GM19193 (cell line): Measurements from ENCODE around the gene NPRL2.

Experiments
- POLR2A ChIP-seq: IDR thresholded peaks from 4 replicates; pipeline ENCODE4 v1.6.1; 2011; ENCODE audit not compliant: insufficient read depth, insufficient read length; ENCODE audit errors: extremely low read depth

NPRL2 gene

DNA sequence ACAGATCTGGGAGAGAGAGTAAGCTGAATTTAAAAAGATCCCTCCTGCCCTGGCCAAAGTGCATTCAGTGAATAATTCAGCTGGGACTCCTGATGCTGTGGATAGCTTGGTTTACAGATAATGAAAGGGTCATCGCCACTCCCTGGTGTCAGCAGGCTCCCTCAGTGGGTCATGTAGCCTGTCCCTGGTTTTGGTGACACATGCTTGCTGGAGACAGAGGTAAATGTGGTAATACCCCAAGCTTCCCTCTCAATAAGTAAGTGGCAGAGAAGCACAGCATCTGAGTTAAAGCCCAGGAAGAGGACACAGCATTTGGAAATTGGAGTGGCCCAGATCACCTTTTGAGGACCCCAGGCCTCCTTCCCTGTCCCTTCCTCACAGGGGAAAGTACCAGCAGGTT, 6.9 kb upstream of the NPRL2 start:
- TF ChIP-seq POLR2A: no peak

GRCh38 chr3:50356553-50356952, 6.0 kb upstream of the NPRL2 start:
- TF ChIP-seq POLR2A: no peak

DNA sequence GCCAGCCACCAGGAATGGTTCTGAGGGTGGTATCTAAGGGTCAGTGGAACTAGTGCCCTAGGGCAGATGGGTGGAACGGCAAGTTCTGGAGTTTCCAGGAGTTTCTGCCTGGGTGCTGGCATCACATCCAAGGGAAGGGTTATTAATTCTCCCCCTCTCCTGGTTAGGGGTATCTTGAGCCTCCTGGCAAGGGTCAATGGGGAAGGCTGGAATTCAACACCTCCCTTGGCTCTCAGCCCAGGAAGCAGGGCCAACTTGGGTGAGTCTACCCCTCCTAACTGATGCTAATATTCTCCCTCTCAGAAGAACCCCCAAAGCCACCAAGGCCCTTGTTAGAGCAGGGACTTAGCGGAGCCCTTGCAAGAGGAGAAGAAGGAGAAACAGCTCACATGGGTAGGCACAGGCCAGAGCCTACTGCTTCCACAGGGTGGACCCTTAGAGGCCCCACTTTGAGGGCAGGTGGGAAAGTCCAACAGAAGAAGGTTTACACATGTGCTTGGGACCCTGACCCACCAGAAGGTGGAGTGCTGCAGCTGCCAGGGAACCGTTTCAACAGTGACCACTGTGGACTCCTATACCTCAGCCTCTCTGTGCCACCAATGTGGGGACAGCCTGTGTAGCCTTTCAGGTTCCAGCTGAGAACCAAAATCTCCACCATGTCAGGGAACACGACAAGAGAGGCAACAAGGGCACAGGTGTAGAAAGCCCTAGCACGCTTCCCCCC, 5.4 kb upstream of the NPRL2 start:
- no peak for TF ChIP-seq POLR2A

- TF ChIP-seq POLR2A: no peak
Observed at GRCh38 chr3:50354850-50355249, 4.3 kb upstream of the NPRL2 start.

DNA sequence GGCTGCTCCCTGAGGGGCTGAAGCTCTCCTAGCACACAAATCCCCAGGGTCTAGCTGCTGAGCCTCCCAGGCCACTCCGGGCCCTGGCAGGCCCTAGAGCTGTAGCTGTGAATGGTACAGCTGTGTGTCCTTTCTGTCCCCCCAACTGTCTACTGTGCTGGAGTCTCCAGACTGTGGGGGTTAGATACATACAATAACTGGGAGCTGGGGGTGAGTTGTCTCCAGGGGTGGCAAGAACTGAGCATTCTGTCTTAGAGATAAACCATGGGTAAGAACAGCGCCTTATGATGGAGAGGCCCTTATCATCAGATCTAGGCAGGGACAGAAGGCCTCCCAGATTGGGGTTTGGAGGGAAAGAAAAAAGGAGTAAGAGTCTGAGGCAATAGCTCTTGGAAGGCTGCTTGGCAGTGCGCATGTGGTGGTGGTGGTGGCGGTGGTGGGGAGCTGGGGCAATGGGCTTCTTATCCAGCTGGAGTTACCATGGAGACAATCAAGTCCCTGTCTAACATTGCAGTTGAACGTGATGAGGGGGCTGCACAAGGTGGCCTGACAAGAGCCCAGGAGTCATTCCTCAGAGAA, 3.7 kb upstream of the NPRL2 start:
- no peak for TF ChIP-seq POLR2A

GRCh38 chr3:50353245-50354004, 2.9 kb upstream of the NPRL2 start:
- no peak for TF ChIP-seq POLR2A

- no peak for TF ChIP-seq POLR2A
Observed at GRCh38 chr3:50352781-50353180, 2.2 kb upstream of the NPRL2 start.

- TF ChIP-seq POLR2A: no peak
Observed at GRCh38 chr3:50351323-50351697, 735 bp upstream of the NPRL2 start.

DNA sequence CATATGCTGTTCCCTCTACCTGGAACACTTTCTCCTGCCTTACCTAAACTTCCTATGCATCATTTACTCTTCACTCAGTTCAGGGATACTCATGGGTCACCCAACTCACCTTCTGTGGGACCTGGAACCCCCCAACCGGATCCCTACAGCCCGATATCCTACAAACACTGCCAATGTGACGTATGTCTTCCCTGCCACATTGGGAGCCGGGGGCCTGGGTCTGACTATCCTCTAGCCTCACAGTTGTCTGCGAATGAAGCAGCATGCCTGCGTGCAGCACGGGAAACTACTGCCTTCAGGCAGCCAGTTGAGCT, 405 bp downstream of the NPRL2 start:
- no peak for TF ChIP-seq POLR2A

DNA sequence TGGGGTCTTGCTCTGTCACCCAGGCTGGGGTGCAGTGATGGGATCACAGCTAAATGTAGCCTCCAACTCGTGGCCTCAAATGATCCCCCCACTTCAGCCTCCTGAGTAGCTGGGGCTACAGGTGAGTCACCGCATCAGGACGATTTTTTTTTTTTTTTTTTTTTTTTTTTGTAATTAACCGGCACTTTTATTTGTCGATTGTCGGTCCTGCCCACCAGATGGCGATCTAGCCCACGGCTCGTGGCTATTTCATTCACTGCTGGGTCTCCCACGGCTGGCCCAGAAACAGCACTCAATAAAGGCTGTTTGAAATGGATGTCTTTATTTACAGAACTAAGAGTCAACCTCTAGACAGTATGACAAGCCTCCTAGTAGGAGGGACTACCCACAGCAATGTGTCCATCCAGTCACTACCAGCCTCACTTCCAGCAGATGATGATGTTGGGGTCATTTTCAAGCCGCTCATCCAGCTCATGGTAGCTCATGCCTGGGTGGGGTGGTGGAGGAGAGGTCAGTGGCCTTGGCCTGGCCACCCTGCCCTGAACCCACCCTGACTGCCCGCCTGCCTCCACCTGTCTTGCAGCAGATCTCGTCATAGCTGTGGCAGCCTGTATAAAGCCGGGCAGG, 3.3 kb downstream of the NPRL2 start:
- TF ChIP-seq POLR2A: no peak

DNA sequence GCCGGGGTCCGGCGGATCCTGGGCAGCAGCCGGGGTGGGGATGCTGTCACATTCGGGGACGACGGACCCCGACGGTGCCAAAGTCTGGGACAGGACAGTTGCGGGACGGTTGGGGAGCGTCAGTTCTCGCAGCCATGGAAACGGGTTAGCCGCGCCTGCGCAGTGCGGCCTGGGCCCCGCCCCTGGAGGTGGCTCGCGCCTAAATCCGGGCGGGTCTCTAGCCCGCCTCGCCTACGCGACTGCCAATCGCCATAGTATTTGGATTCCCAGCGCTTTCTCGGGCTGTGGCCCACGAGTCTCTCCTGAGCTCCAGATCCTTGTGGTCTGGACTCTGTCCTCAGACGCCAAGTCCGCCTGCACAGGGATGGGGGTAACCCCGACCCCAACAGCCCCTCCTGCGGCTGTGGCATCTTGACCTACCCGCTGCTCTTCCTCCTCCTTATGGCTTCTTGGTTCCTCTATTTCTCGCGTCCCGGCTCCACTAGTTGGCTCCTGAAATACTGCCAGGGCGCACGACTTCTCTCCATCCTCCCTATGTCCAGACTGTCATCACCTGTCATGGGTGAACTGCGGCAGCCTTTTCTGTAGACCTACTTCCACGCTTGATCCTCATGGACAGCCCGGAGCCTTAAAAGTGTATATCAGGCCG, 4.9 kb downstream of the NPRL2 start, which contains the start of gene ZMYND10:
Gene ZMYND10 (minus strand): TSS at position 147 of the 649 bp plus-strand sequence. CDS start 153 bp downstream, outside the sequence.
- no peak for TF ChIP-seq POLR2A

- TF ChIP-seq POLR2A: no peak
Observed at GRCh38 chr3:50345008-50345407, 5.6 kb downstream of the NPRL2 start.

GRCh38 chr3:50342813-50343633, 7.6 kb downstream of the NPRL2 start:
- no peak for TF ChIP-seq POLR2A

DNA sequence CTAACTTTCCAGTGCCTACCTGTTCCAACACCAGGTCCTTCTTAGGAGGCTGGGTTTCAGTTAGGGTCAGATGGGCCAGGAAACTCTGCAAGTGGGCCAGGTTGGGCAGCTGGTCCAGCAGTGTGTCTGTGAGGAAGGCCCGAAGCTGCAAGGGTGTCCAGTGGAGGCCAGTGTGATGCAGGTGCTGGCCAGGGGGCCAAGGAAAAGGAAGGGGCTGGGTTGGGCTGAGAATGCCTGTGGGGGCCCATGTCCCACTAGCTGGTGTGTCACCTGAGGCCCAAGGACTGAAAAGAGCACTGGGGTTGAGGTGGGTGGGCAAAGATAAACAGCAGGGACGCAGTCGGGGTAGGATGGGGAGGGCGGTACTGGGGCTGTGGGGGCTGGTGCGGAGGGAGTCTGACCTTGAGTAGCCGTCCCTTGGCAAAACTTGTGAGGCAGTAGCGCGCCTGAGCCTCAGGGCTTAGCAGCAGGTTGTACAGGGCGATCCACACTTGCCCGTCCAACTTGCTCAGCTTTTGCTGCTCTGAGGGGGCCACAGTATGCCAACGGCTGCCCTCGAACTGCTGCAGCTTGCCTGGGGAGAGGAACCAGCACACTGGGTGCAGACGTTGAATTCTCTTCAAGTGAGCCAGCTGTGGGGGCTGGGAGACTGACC, 8.5 kb downstream of the NPRL2 start:
- no peak for TF ChIP-seq POLR2A

DNA sequence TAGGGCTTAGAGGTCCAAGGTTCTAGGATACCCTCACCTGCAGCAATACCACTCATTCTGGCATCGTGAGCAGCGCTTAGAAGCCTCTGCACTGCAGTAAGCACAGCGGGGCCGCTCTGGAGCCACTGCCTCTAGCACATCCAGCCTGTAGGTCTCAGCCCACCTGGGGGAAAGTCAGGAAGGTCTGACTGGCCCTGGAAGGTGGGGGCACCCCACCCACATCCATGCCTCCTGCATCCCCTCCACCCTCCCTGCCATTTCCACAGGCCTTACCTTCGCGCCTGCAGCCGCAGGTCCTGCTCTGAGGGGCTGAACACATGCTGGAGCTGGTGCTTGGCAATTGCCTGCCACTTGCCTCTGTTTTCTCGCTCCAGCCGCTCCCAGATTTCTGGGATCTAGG, 9.0 kb downstream of the NPRL2 start:
- no peak for TF ChIP-seq POLR2A
